Measurements from ENCODE around the gene PIK3CG.

GRCh38 chr7:106874076-106874475 lies 9.0 kb downstream of the PIK3CG start:
- TF ChIP-seq, protein P1, sequence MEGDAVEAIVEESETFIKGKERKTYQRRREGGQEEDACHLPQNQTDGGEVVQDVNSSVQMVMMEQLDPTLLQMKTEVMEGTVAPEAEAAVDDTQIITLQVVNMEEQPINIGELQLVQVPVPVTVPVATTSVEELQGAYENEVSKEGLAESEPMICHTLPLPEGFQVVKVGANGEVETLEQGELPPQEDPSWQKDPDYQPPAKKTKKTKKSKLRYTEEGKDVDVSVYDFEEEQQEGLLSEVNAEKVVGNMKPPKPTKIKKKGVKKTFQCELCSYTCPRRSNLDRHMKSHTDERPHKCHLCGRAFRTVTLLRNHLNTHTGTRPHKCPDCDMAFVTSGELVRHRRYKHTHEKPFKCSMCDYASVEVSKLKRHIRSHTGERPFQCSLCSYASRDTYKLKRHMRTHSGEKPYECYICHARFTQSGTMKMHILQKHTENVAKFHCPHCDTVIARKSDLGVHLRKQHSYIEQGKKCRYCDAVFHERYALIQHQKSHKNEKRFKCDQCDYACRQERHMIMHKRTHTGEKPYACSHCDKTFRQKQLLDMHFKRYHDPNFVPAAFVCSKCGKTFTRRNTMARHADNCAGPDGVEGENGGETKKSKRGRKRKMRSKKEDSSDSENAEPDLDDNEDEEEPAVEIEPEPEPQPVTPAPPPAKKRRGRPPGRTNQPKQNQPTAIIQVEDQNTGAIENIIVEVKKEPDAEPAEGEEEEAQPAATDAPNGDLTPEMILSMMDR (IDR thresholded peaks at IDR 0.05) = no peak
- TF ChIP-seq EP300 (IDR thresholded peaks at IDR 0.05) = no peak
- TF ChIP-seq POLR2A (IDR thresholded peaks at IDR 0.05) = no peak
- TF ChIP-seq POLR2AphosphoS5 (IDR thresholded peaks at IDR 0.05) = no peak
